ENCODE measurements around the gene PPP2CA.

GRCh38 chr5:134240421-134240962, 14.6 kb upstream of the PPP2CA start:
- TF ChIP-seq POLR2A (IDR thresholded peaks at IDR 0.05; ENCODE audit: low read depth) (no peak), POLR2AphosphoS5 (IDR thresholded peaks at IDR 0.05) (no peak), CTCF (IDR thresholded peaks at IDR 0.05) (no peak), EP300 (IDR thresholded peaks at IDR 0.05) (no peak)
